NCI-H1105 (cell line): ENCODE results near the gene CDH24.
"Not testable (repeated sequence)": the region's sequence is repeated elsewhere in the genome, so short reads cannot be mapped to it uniquely, and the experiment has no call there.

Experiments
- DNase-seq: peaks from one replicate; lab custom pipeline; 2025; lab: John Stamatoyannopoulos, UW

The CDH24 gene

DNA sequence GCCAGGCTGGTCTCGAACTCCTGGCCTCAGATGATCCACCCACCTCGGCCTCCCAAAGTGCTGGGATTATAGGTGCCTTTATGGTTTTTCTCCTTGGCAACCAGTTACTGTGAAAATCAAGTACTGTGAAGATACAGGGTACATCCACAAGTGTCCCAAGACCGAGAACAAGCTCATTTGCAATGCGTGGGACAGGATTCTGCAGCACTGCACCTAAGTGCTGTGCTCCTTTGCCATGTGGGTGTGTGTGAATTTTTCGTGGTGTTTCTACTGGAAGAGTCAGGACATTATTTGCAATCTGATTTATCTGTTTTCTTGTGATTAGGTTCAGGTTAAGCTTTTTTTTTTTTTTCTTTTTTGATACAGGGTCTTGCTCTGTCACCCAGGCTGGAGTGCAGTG, 40.2 kb downstream of the CDH24 start:
- no peak for DNase-seq

GRCh38 chr14:23015618-23016017, 41.7 kb downstream of the CDH24 start:
- no peak for DNase-seq

GRCh38 chr14:23013749-23014054, 43.6 kb downstream of the CDH24 start:
- DNase-seq: not testable (repeated sequence)

- DNase-seq: no peak
These were observed 44.1 kb downstream of the CDH24 start for GRCh38 chr14:23013054-23013748.

DNA sequence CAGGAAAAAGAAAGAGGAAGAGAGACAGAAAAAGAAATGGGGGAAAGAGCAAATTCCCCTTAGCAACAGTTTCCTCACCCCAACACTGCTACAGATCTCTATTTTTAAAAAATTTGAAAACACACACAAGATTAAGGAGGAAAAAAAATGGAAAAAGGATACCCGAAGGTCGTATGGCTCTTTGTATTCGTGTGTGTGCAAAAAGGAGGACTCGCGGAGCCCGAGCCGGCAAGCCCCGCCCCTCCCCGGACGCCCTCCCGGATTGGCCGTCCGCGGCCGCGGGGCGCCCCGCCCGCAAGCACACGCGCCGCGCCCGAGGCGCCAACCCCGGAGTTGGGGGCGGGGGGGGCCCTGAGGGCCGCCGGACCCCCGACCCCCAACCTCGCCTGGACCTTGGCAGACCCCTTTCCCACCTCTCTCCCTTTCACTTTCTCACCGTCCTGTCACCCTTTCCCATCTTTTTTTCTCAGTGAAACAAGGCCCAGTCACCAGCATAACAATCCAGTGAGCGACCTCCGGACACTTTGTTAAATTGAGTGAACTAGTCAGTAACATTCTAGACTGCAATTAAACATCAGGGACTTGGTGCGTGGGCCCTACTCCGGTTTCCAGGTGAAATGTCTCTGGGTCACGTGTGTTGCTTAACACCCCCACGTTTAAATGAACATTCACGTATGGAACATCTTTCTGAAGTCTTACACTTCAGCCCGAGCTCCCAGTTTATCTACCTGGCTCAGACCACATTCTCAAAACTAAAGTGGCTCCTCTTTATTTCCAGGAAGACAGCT, 47.2 kb downstream of the CDH24 start, which contains the start of gene C14orf93:
Gene C14orf93, minus strand, starts transcription at position 205 of the 788 bp plus-strand sequence. CDS start 11,120 bp downstream, outside the sequence.
- DNase-seq: peak; percentile 65

DNA sequence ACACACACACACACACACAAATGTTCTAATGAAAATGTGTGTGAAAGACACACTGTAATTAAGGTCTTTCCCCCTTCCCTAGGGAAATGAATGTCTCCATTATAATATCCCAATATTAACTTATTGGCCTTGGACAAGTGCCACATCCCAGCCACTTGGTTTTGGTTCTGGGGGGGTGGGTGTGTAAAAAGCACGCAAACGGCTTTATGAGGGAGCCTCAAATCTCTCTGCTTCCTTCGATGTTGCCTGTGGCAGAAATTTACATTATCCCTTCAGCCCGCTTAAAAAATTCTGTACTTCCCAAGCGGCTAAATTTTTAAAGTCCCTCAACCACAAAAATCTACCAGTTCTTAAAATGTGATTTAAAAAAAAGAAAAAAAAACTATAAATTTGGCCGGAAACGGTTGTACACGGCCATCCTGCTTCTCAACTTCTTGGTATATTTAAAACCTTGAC, 47.8 kb downstream of the CDH24 start:
- peak; percentile 31 for DNase-seq

GRCh38 chr14:23008831-23009230, 48.5 kb downstream of the CDH24 start:
- peak; percentile 77 for DNase-seq

- DNase-seq: peak; percentile 98
These were observed 50.5 kb downstream of the CDH24 start for GRCh38 chr14:23006544-23007419.

DNA sequence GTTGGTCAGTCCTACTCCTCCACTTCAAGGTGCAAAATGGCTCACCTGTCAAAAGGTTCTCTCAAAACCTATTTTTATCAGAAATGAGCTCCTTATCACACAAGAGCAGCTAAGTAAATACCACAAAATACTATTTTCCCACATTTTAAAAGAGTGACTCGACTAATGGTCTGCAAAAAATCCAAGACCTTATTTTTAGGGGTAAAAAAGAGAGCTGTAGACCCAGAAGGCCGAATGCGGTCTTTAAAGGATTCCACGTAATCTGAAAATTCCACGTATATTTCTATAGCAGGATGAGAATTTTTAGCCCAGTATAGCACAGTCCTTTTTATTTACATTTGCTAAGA, 51.2 kb downstream of the CDH24 start:
- no peak for DNase-seq

- DNase-seq: no peak
These were observed 51.7 kb downstream of the CDH24 start for GRCh38 chr14:23005451-23006187.

DNA sequence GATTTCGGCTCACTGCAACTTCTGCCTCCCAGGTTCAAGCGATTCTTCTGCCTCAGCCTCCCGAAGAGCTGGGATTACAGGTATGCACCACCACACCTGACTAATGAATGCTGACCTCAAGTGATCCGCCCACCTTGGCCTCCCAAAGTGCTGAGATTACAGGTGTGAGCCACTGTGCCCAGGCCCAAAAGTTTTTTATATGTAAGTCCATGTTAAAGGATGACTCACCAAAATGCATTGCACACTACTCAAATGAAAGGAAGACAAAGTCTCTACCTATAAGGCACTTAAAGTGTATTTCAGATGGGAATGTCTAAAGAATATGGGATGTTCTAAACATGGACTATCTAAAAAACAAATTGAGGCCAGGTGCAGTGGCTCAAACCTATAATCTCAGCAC, 53.0 kb downstream of the CDH24 start:
- not testable (repeated sequence) for DNase-seq

- DNase-seq: no peak
These were observed 54.7 kb downstream of the CDH24 start for GRCh38 chr14:23002592-23002991.

GRCh38 chr14:23000860-23001259, 56.5 kb downstream of the CDH24 start:
- no peak for DNase-seq

DNA sequence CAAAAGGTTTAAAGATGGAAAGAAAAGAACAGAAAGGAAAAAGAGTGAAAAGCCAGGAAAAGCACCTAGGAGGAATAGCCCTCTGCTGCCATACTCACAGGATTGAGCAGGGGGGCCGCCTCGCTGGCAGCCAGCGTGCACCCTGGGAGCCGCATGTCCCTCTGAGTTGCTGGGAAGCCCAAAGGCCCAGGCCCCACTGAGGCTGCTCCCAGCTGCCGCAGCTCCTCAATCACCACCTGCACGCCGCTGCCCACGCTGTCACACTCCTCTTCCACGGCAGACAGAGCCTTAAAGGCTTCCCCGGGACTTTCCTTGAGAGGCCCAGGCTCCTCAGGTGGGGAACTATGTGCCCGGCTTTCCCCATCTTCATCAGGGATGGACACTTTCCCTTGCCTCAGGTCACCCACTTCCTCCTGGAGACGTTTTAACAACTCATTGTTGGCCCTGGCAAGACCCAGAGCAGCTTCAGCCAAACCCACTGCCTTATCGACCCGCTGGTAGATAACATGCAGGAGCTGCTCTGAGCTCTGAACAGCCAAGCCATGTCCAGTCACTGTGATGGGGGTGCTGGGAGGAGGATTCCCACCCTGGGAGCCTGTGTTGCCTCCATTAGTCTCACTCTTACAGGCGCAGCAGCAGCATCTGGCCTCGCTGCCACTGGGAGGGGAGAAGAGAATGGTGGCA, 58.8 kb downstream of the CDH24 start:
- no peak for DNase-seq

DNA sequence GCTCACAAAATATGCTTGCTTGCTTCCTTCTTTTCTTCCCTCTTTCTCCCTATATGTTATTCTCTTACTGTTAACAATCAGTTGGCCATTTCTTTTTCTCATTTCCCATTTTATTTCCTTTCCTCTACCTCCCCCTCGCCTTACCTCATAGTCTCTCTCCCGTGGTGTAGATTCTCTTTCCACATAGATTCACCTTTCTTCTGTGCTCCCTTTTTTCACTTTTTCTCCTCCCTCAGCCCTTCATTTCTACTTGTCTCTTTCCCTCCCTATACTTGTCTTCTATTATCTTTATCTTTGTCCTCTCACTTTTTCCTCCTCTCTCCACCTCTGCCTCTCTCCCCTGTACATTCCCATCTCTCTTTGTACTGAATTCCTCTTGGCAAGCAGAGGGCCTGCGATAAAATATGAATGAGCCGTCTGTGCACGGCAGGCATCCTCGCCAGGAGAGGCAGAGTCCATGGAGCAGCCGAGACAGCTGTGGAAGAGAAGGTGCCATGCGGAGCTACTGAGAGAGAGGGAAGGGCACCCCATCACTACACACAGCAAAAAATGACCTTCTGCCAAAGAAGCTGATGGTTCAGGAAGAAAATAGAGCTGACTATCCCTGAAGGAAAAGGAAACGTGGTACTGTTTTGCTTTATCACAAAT, 59.5 kb downstream of the CDH24 start:
- no peak for DNase-seq
